Vagina (tissue), 2 donors: ENCODE data around the gene TUBB6.

Experiments
- CTCF ChIP-seq, 3 experiments: fragments of 450-650 bp in 2 of 3; fragments of 200-600 bp in 1 of 3; sonication (generic) in 1 of 3; IDR thresholded peaks; one replicate each; pipeline ENCODE4 v1.5.1; 2017 to 2019; ENCODE audit warnings: antibody characterized with exemption in 3 of 3, mild to moderate bottlenecking in 2 of 3, moderate library complexity in 2 of 3
- POLR2AphosphoS5 ChIP-seq, 2 donors: sonication (generic); formaldehyde crosslinking; IDR thresholded peaks; one replicate each; pipeline ENCODE4 v1.9.0; 2017; ENCODE audit warnings: antibody characterized with exemption in 2 of 2, mild to moderate bottlenecking in 2 of 2, low read depth in 1 of 2; ENCODE audit not compliant: insufficient read depth in 1 of 2

- TF ChIP-seq POLR2AphosphoS5 (IDR thresholded peaks at IDR 0.05; ENCODE audit: insufficient read depth in 1 of 2, low read depth in 1 of 2) (no peak), CTCF (IDR thresholded peaks at IDR 0.05) (no peak)
Observed at GRCh38 chr18:12291161-12291560, 16.9 kb upstream of the TUBB6 start.
